NB4 (cell line): Measurements from ENCODE around the gene SOX12.

Experiments used
- DNase-seq: peaks from one replicate; pipeline ENCODE4 v3.0.0; 2010; ENCODE audit warnings: low read depth
- H3K4me3 ChIP-seq: one replicate; pipeline ENCODE4 v1.5.1; 2011; ENCODE audit warnings: mild to moderate bottlenecking, low read depth, low read length, moderate library complexity
- MYC ChIP-seq: IDR thresholded peaks from 2 replicates; pipeline ENCODE4 v1.6.1; 2011; ENCODE audit warnings: low read depth, low read length
- POLR2A ChIP-seq: IDR thresholded peaks from 2 replicates; pipeline ENCODE4 v1.6.1; 2011; ENCODE audit warnings: mild to moderate bottlenecking; ENCODE audit not compliant: insufficient read length; ENCODE audit errors: extremely low read depth
- TF ChIP-seq, protein P1 (sequence below): IDR thresholded peaks from one replicate; pipeline ENCODE4 v1.5.1; 2012; ENCODE audit warnings: low read depth, low read length
- TF ChIP-seq, protein P2 (sequence below): IDR thresholded peaks from 2 replicates; pipeline ENCODE4 v1.6.1; 2011; ENCODE audit warnings: low read depth, low read length

The SOX12 gene

DNA sequence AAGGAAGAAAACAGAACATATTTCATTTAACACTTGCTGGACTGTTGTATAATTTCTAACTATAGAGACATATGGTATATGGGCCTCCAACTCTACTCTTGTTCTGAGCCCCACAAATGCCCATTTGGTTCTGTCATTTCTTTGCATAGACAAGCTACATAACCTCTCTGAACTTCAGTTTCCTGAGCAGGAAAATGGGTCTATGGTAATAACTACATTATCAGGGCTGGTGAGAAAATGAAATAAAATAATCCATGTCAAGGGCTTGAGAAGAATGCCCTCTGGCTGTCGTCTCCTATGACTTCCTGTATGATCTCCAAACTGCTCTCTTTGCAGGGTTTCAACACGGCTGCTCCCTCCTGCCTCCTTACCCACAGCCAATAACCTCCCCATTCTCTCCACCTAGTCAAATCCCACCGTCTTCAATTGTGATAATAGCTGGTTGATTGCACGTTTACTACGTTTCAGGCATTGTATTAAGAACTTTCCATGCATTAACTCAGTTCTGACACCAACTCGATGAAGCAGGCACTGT is 16.0 kb upstream of the SOX12 start:
- DNase-seq, result no peak
- H3K4me3 ChIP-seq, result no peak overlapping the region
- no peak for TF ChIP-seq POLR2A
- TF ChIP-seq, protein P1, sequence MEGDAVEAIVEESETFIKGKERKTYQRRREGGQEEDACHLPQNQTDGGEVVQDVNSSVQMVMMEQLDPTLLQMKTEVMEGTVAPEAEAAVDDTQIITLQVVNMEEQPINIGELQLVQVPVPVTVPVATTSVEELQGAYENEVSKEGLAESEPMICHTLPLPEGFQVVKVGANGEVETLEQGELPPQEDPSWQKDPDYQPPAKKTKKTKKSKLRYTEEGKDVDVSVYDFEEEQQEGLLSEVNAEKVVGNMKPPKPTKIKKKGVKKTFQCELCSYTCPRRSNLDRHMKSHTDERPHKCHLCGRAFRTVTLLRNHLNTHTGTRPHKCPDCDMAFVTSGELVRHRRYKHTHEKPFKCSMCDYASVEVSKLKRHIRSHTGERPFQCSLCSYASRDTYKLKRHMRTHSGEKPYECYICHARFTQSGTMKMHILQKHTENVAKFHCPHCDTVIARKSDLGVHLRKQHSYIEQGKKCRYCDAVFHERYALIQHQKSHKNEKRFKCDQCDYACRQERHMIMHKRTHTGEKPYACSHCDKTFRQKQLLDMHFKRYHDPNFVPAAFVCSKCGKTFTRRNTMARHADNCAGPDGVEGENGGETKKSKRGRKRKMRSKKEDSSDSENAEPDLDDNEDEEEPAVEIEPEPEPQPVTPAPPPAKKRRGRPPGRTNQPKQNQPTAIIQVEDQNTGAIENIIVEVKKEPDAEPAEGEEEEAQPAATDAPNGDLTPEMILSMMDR, result no peak
- TF ChIP-seq MYC, result no peak; the same call in 1 of the 2 replicates
- TF ChIP-seq, protein P2, sequence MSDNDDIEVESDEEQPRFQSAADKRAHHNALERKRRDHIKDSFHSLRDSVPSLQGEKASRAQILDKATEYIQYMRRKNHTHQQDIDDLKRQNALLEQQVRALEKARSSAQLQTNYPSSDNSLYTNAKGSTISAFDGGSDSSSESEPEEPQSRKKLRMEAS, result no peak

DNA sequence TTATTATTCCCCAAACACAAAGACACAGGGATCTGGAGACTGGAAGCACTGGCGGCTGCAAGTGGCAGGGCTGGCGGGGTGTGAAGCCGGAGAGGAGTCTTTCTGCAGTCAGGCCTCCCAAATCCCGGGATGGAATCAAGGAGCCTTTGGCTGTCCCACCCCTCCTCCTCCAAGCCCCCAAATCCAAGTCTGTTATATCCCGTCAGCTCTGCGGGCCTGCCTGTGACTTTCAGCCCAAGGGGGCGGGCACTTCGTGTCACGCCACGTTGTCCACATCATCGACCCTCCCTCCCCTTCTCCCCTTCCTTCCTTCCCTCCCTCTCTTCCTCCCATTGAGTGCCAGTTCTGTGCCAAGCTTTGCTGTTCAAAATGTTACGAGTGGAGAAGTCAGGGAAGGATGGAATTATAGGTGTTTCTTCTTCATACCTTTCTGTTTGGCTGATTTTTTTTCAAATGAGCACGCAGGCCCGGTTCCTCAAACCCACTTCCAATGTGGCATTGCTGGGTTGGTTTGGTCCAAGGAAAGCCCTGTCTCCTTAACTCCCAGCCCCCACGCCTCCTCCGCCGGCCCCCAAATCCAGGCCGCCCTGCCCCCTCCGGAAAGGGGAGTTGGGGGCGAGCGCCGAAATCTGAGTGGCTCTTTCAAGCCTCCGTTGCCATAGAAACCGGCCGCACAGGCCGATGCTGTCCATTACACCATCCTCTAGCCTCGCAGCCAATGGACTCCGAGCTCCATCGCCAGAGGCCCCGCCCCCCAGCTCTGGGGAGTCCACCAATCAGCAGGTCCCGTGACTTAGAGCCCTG is 15.3 kb upstream of the SOX12 start:
- DNase-seq, result peak; percentile 47
- H3K4me3 ChIP-seq, result no peak overlapping the region
- TF ChIP-seq, protein P1, result no peak
- TF ChIP-seq POLR2A (no peak), MYC (no peak)
- TF ChIP-seq, protein P2, result no peak

DNA sequence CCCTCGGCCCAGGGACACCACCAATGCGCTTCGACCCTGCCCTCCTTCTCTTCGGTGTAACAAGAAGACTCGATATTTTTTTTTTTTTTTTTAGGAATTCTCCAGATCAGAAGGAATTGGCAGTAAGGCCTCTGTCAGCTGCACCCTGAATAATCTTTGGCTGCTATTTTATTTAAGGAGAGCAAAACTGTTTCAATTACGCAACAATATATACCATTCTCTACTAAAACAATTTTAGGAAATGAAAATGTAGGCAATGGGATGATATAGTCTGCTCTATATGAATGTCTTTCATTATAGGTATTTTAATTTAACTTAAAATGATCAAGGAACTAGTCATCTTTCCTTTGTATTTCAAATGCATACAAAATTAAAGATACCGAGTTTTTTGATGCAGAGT is 14.7 kb upstream of the SOX12 start:
- H3K4me3 ChIP-seq, result no peak overlapping the region
- TF ChIP-seq POLR2A (no peak), MYC (no peak)
- TF ChIP-seq, protein P1, result no peak
- TF ChIP-seq, protein P2, result no peak
- DNase-seq, result no peak

DNA sequence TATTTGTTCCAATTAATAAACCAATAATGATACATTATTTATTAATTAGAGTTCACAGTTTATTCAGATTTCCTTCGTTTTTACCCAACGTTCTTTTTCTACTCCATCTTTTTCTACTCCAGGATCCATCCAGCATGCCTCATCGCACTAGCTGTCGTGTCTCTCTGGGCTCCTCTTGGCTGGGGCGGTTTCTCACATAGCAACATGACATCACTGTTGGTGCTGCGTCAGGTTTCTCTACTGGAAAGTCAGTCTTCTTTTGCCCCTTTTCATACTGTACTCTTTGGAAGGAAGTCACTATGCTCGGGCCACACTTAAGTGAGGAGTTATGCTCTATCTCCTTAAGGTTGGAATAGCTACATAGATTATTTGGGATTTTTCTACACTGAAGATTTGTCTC is 13.7 kb upstream of the SOX12 start:
- no peak for DNase-seq
- no peak overlapping the region for H3K4me3 ChIP-seq
- TF ChIP-seq POLR2A, result no peak
- TF ChIP-seq, protein P2, result no peak
- TF ChIP-seq MYC, result no peak
- TF ChIP-seq, protein P1, result no peak

DNA sequence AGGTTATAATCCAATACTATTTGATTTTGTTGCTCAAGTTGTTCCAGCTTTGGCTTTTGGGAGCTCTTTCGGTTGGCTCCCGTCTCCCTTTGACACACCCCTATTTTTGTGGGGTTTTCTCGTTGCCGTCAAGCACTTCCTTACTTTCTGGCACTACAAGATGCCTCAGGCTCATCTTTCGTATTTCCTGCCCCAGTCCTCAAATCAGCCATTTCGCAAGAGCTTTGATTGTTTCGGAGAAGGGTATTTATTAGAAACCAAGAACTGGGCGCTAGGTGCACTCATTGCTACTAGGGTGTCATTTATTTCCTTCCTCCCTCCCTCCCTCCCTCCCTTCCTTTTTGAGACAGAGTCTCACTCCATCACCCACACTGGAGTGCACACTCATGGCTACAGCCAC is 13.3 kb upstream of the SOX12 start:
- DNase-seq, result no peak
- no peak for TF ChIP-seq MYC
- no peak for TF ChIP-seq POLR2A
- TF ChIP-seq, protein P2, result no peak
- TF ChIP-seq, protein P1, result no peak
- H3K4me3 ChIP-seq, result no peak overlapping the region
